Stimulated activated CD4-positive, alpha-beta T cell treated with anti-CD3 and anti-CD28 coated beads, Interleukin-1b, Interleukin-23, amount 100 ng/mL, for 24 hours (primary cell): ENCODE measurements around the gene PTRHD1.
"Not testable (repeated sequence)": the region's sequence is repeated elsewhere in the genome, so short reads cannot be mapped to it uniquely, and the experiment has no call there.

Experiments used
- DNase-seq, 4 experiments: peaks; one replicate each; pipeline ENCODE4 v3.0.0-alpha.2; 2020; ENCODE audit warnings: low read depth in 4 of 4, low spot score in 1 of 4

Gene PTRHD1

GRCh38 chr2:24813691-24814137, 20.5 kb upstream of the PTRHD1 start:
- DNase-seq, result no peak

GRCh38 chr2:24809316-24810007, 16.3 kb upstream of the PTRHD1 start:
- no peak for DNase-seq

GRCh38 chr2:24806661-24807036, 13.5 kb upstream of the PTRHD1 start:
- no peak for DNase-seq

GRCh38 chr2:24805811-24806660, 12.8 kb upstream of the PTRHD1 start:
- DNase-seq, result not testable (repeated sequence)

GRCh38 chr2:24800487-24800886, 7.3 kb upstream of the PTRHD1 start:
- not testable (repeated sequence) for DNase-seq

- no peak for DNase-seq
These were observed 4.5 kb upstream of the PTRHD1 start for GRCh38 chr2:24797644-24798043.

GRCh38 chr2:24793761-24794435, 707 bp upstream of the PTRHD1 start:
- DNase-seq, result no peak

GRCh38 chr2:24792542-24792873, 683 bp downstream of the PTRHD1 start:
- no peak for DNase-seq

GRCh38 chr2:24791452-24791851, 1.7 kb downstream of the PTRHD1 start:
- DNase-seq, result no peak

- DNase-seq, result no peak
These were observed 4.4 kb downstream of the PTRHD1 start for GRCh38 chr2:24788816-24789215.

- no peak for DNase-seq
These were observed 5.7 kb downstream of the PTRHD1 start for GRCh38 chr2:24787532-24787931.

GRCh38 chr2:24785671-24786321, 7.4 kb downstream of the PTRHD1 start:
- no peak for DNase-seq

GRCh38 chr2:24783641-24784040, 9.6 kb downstream of the PTRHD1 start:
- DNase-seq, result no peak

- DNase-seq, result no peak
These were observed 14.1 kb downstream of the PTRHD1 start for GRCh38 chr2:24779116-24779515.

- no peak for DNase-seq
These were observed 18.8 kb downstream of the PTRHD1 start for GRCh38 chr2:24774373-24774772.

- DNase-seq, result no peak
These were observed 21.2 kb downstream of the PTRHD1 start for GRCh38 chr2:24771764-24772586.

GRCh38 chr2:24771061-24771460, 22.1 kb downstream of the PTRHD1 start:
- DNase-seq, result no peak

GRCh38 chr2:24768601-24769000, 24.6 kb downstream of the PTRHD1 start:
- no peak for DNase-seq

GRCh38 chr2:24768013-24768412, 25.2 kb downstream of the PTRHD1 start:
- no peak for DNase-seq

- DNase-seq, result no peak
These were observed 26.6 kb downstream of the PTRHD1 start for GRCh38 chr2:24766609-24767008.

- DNase-seq, result no peak
These were observed 29.3 kb downstream of the PTRHD1 start for GRCh38 chr2:24763843-24764242.
